Ishikawa (cell line): ENCODE results near the gene STK4.

Source experiments
- CEBPB ChIP-seq: IDR thresholded peaks from 2 replicates; pipeline ENCODE4 v1.6.1; 2012
- CREB1 ChIP-seq: IDR thresholded peaks from 2 replicates; pipeline ENCODE4 v1.6.1; 2012; ENCODE audit warnings: low read depth
- EGR1 ChIP-seq: IDR thresholded peaks from 2 replicates; pipeline ENCODE4 v1.6.1; 2012
- EP300 ChIP-seq: IDR thresholded peaks from 2 replicates; pipeline ENCODE4 v1.6.1; 2012; ENCODE audit warnings: borderline replicate concordance
- FOXM1 ChIP-seq: IDR thresholded peaks from 2 replicates; pipeline ENCODE4 v1.6.1; 2012; ENCODE audit warnings: low read depth, borderline replicate concordance
- NFIC ChIP-seq: IDR thresholded peaks from 2 replicates; pipeline ENCODE4 v1.6.1; 2012
- RAD21 ChIP-seq: IDR thresholded peaks from 2 replicates; pipeline ENCODE4 v1.6.1; 2012; ENCODE audit warnings: low read depth
- TAF1 ChIP-seq: IDR thresholded peaks from 2 replicates; pipeline ENCODE4 v1.6.1; 2012; ENCODE audit warnings: low read depth, mild to moderate bottlenecking
- TCF12 ChIP-seq: IDR thresholded peaks from 2 replicates; pipeline ENCODE4 v1.6.1; 2012; ENCODE audit warnings: low read depth
- TEAD4 ChIP-seq: IDR thresholded peaks from 2 replicates; pipeline ENCODE4 v1.6.1; 2012
- YY1 ChIP-seq: IDR thresholded peaks from 2 replicates; pipeline ENCODE4 v1.6.1; 2012; ENCODE audit warnings: low read depth
- ZBTB7A ChIP-seq: IDR thresholded peaks from 2 replicates; pipeline ENCODE4 v1.6.1; 2012; ENCODE audit warnings: low read depth
- TF ChIP-seq, protein P1 (sequence below): IDR thresholded peaks from 2 replicates; pipeline ENCODE4 v1.6.1; 2012; ENCODE audit warnings: low read depth, mild to moderate bottlenecking
- TF ChIP-seq, protein P2 (sequence below): IDR thresholded peaks from 2 replicates; pipeline ENCODE4 v1.6.1; 2012
- TF ChIP-seq, protein P3 (sequence below): IDR thresholded peaks from 2 replicates; pipeline ENCODE4 v1.6.1; 2012

The STK4 gene

DNA sequence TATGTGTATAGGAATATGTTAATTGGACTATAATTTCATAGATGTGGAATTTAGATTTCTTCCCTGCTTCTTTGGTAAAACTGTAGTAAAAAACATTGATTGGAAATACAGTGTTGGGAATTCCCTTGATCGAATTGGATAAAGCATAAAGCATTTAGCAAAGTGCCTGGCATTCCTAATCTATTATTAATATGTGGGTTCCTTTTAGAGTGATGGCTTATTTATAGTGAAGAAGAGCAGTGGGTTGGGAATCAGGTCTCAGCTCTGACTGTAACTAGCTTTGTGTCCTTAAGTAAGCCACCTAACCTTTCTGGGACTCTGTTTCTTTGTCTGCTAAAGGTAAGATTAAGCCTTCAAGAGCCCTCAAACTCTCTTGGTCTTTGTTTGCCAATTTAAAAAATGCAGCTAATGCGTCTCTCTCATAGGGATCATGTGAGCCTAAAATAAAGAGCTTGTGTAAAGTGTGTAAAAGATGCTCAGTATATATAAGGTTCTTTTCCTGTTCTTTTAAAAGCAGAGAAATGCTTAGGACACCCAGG is 81.3 kb downstream of the STK4 start:
- TF ChIP-seq YY1 (no peak), NFIC (no peak), ZBTB7A (no peak), CEBPB (no peak), FOXM1 (no peak), RAD21 (no peak), TAF1 (no peak), TCF12 (no peak), CREB1 (no peak), TEAD4 (no peak), EGR1 (no peak), EP300 (no peak)
- TF ChIP-seq, protein P1, sequence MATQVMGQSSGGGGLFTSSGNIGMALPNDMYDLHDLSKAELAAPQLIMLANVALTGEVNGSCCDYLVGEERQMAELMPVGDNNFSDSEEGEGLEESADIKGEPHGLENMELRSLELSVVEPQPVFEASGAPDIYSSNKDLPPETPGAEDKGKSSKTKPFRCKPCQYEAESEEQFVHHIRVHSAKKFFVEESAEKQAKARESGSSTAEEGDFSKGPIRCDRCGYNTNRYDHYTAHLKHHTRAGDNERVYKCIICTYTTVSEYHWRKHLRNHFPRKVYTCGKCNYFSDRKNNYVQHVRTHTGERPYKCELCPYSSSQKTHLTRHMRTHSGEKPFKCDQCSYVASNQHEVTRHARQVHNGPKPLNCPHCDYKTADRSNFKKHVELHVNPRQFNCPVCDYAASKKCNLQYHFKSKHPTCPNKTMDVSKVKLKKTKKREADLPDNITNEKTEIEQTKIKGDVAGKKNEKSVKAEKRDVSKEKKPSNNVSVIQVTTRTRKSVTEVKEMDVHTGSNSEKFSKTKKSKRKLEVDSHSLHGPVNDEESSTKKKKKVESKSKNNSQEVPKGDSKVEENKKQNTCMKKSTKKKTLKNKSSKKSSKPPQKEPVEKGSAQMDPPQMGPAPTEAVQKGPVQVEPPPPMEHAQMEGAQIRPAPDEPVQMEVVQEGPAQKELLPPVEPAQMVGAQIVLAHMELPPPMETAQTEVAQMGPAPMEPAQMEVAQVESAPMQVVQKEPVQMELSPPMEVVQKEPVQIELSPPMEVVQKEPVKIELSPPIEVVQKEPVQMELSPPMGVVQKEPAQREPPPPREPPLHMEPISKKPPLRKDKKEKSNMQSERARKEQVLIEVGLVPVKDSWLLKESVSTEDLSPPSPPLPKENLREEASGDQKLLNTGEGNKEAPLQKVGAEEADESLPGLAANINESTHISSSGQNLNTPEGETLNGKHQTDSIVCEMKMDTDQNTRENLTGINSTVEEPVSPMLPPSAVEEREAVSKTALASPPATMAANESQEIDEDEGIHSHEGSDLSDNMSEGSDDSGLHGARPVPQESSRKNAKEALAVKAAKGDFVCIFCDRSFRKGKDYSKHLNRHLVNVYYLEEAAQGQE = no peak
- TF ChIP-seq, protein P2, sequence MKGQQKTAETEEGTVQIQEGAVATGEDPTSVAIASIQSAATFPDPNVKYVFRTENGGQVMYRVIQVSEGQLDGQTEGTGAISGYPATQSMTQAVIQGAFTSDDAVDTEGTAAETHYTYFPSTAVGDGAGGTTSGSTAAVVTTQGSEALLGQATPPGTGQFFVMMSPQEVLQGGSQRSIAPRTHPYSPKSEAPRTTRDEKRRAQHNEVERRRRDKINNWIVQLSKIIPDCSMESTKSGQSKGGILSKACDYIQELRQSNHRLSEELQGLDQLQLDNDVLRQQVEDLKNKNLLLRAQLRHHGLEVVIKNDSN = no peak
- TF ChIP-seq, protein P3, sequence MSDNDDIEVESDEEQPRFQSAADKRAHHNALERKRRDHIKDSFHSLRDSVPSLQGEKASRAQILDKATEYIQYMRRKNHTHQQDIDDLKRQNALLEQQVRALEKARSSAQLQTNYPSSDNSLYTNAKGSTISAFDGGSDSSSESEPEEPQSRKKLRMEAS = no peak

DNA sequence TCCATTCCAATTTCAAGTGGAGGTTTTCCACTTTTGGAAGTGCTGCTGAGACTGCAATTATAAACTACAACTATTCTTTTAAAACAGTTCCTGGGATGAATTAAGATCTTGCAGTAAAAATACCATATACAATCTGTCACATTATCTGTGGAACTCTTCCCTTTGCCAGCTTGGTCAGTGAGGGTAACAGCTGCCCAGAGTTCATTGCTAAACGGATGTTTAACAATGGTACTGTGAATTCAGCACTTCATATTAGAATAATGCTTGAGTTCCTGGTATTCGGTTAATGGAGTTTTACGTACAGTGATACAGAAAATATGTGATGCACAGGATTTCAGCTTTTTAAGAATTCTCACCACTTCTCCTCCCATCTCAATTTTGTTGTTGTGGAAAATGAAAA is 83.1 kb downstream of the STK4 start:
- TF ChIP-seq, protein P1 = no peak
- TF ChIP-seq, protein P2 = no peak
- no peak for TF ChIP-seq NFIC
- no peak for TF ChIP-seq EGR1
- no peak for TF ChIP-seq TAF1
- no peak for TF ChIP-seq ZBTB7A
- no peak for TF ChIP-seq EP300
- no peak for TF ChIP-seq RAD21
- no peak for TF ChIP-seq YY1
- no peak for TF ChIP-seq TEAD4

DNA sequence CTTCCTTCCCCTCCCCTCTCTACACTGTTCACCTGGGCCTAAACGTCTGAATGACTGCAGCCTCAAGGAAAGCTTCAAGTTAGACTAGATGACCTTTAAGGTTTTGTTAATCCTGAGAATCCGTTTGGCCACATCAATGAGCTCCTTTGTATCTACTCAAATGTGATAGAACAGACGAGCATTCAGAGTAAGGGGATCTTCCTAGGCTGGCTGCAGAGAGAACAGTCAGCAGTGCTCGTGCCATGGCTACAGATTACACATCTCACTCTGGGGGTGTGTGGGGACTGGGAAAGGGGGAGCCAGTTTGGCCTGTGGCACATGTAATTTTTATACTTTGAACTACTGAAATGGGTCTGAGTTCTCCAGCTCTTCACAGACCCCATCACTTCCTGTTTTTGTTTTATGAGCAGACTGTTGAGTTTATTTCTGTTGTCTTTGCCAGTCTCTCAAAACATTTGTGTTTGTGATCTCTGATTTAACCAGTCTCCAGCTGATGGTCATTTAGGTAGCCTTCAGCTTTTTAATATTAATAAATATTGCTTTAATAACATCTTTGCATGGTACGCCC is 83.7 kb downstream of the STK4 start:
- TF ChIP-seq, protein P1 = no peak
- no peak for TF ChIP-seq ZBTB7A
- TF ChIP-seq CEBPB = no peak
- no peak for TF ChIP-seq EGR1
- TF ChIP-seq TEAD4 = no peak
- no peak for TF ChIP-seq YY1
- TF ChIP-seq RAD21 = no peak

DNA sequence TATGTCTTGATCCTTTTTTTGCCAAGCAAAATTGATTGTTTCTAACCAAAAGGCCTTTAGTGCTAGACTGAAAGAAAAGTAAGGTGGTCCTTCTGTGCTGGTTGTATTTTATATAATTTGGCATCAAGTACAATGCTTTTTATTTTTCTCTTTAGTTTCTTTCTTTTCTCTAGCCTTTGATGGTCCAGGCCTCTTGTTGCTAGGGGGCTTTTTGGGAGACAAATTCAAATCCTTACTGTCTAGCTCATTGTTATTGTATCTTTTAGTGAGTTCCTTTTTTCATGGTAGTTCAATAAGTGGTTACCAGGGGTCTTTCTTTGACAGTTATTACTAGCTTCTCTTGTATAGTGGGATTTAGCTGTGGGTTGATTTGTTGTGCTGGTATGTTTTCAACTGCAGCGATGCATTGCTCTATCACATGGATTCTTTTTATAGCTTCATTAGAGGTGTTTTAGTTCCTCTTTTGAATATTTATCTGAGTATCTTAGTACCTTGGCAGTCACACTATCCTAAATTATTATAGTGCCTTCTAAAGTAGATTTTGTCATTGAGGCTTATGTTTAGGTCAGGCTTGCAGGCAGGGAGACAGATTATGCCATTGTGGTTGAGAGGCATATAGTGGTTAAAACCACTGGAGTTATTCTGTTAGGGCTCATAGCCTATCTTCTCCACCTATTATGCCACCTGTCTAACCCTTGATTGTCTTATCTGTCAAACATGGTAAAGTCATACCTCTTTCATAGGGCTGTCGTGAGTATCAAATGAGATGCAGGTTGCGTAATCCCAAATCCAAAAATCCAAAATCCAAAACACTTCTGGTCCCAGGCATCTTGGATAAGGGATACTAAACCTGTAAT is 85.1 kb downstream of the STK4 start:
- TF ChIP-seq CEBPB = peak; percentile 50; the same call in 1 of the 2 replicates
- TF ChIP-seq ZBTB7A = no peak
- no peak for TF ChIP-seq TAF1
- TF ChIP-seq, protein P2 = no peak
